ENCODE results near the gene JPH2. TPM values are rescaled to one million over a fixed set of nuclear protein-coding genes. Genes with fewer than 3 reads are reported as not detected.

The JPH2 gene
- total and polyA plus RNA-seq, 10 of the 15 experiments (the other 5 are each of a cell fraction or from before 2014, with no cell fraction given): 0.16 TPM; not detected in 9

GRCh38 chr20:44215125-44215524 is 28.1 kb upstream of the JPH2 start:
- ChIA-PET POLR2A (interaction anchor here (0.7 kb wide), 1 partner anchor 25 kb away, joined by 3 read pairs; no protein-coding TSS in a partner anchor), RAD21 (ENCODE audit: unreplicated experiment) (interaction anchor here (1.4 to 4.5 kb wide), 2 partner anchors 97 to 168 kb away, joined by 5 to 73 read pairs; partner anchors contain the start of gene FITM2)
- TF ChIP-seq BHLHE40 (IDR thresholded peaks at IDR 0.05; ENCODE audit: borderline replicate concordance in 1 of 2, low read depth in 2 of 2, low read length in 1 of 2) (0 out of 4 replicates have a peak, but pooled peaks of 1 of the 2 experiments have one; percentile 32), SMARCA5 (IDR thresholded peaks at IDR 0.05) (no peak), FOS (IDR thresholded peaks at IDR 0.05; ENCODE audit: borderline replicate concordance, extremely low read depth, insufficient read length) (no peak), CHD4 (IDR thresholded peaks at IDR 0.05) (no peak), NFXL1 (IDR thresholded peaks at IDR 0.05; ENCODE audit: borderline replicate concordance) (no peak), POU2F2 (IDR thresholded peaks at IDR 0.05; ENCODE audit: borderline replicate concordance, low read depth, low read length) (0 out of 3 replicates have a peak, but pooled peaks have one; percentile 36), KLF5 (IDR thresholded peaks at IDR 0.05; ENCODE audit: partially characterized antibody) (no peak), YY1 (IDR thresholded peaks at IDR 0.05; ENCODE audit: low read depth, low read length) (peak; percentile 49; the same call in 1 of the 2 replicates), IRF4 (IDR thresholded peaks at IDR 0.05; ENCODE audit: low read depth, low read length) (peak; percentile 13; the same call in 1 of the 2 replicates), SMC3 (IDR thresholded peaks at IDR 0.05; ENCODE audit: borderline replicate concordance, low read length) (peak; percentile 51; the same call in 1 of the 2 replicates), NR2C2 (IDR thresholded peaks at IDR 0.05; ENCODE audit: borderline replicate concordance, control insufficient read depth, insufficient read length, low read depth) (no peak), LARP7 (IDR thresholded peaks at IDR 0.05) (no peak), SPI1 (IDR thresholded peaks at IDR 0.05; ENCODE audit: borderline replicate concordance, insufficient read depth, low read depth, low read length) (no peak), USF2 (IDR thresholded peaks at IDR 0.05; ENCODE audit: borderline replicate concordance, low read depth, low read length) (no peak)
- TF ChIP-seq, protein P1, sequence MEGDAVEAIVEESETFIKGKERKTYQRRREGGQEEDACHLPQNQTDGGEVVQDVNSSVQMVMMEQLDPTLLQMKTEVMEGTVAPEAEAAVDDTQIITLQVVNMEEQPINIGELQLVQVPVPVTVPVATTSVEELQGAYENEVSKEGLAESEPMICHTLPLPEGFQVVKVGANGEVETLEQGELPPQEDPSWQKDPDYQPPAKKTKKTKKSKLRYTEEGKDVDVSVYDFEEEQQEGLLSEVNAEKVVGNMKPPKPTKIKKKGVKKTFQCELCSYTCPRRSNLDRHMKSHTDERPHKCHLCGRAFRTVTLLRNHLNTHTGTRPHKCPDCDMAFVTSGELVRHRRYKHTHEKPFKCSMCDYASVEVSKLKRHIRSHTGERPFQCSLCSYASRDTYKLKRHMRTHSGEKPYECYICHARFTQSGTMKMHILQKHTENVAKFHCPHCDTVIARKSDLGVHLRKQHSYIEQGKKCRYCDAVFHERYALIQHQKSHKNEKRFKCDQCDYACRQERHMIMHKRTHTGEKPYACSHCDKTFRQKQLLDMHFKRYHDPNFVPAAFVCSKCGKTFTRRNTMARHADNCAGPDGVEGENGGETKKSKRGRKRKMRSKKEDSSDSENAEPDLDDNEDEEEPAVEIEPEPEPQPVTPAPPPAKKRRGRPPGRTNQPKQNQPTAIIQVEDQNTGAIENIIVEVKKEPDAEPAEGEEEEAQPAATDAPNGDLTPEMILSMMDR (IDR thresholded peaks at IDR 0.05 in 2 of 3, conservative IDR thresholded peaks at IDR 0.05 in 1 of 3; ENCODE audit: control insufficient read depth in 2 of 3, extremely low read depth in 1 of 3, insufficient read depth in 1 of 3, low read depth in 3 of 3, low read length in 3 of 3): peak; percentile 84 to 93 (median 90)
- TF ChIP-seq, protein P2, sequence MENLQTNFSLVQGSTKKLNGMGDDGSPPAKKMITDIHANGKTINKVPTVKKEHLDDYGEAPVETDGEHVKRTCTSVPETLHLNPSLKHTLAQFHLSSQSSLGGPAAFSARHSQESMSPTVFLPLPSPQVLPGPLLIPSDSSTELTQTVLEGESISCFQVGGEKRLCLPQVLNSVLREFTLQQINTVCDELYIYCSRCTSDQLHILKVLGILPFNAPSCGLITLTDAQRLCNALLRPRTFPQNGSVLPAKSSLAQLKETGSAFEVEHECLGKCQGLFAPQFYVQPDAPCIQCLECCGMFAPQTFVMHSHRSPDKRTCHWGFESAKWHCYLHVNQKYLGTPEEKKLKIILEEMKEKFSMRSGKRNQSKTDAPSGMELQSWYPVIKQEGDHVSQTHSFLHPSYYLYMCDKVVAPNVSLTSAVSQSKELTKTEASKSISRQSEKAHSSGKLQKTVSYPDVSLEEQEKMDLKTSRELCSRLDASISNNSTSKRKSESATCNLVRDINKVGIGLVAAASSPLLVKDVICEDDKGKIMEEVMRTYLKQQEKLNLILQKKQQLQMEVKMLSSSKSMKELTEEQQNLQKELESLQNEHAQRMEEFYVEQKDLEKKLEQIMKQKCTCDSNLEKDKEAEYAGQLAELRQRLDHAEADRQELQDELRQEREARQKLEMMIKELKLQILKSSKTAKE (IDR thresholded peaks at IDR 0.05; ENCODE audit: low read depth, poor library complexity, severe bottlenecking): no peak
- TF ChIP-seq, protein P3, sequence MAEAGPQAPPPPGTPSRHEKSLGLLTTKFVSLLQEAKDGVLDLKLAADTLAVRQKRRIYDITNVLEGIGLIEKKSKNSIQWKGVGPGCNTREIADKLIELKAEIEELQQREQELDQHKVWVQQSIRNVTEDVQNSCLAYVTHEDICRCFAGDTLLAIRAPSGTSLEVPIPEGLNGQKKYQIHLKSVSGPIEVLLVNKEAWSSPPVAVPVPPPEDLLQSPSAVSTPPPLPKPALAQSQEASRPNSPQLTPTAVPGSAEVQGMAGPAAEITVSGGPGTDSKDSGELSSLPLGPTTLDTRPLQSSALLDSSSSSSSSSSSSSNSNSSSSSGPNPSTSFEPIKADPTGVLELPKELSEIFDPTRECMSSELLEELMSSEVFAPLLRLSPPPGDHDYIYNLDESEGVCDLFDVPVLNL (IDR thresholded peaks at IDR 0.05; ENCODE audit: low read depth, low read length): no peak

More at GRCh38 chr20:44215125-44215524, 28.1 kb upstream of the JPH2 start:
- Histone ChIP-seq H3K36me3 (ENCODE audit: control insufficient read depth in 2 of 2, insufficient read depth in 2 of 2, low read length in 1 of 2) (no peaks in the 10 kb centered on the region), H3K4me2 (ENCODE audit: control insufficient read depth, insufficient read depth) (no peak overlapping the region), H3K79me2 (ENCODE audit: control insufficient read depth, insufficient read depth, low read length) (peaks cover 5% of the 10 kb centered on the region), H3K4me3 (no peak overlapping the region), H3K9ac (ENCODE audit: control insufficient read depth, insufficient read depth, low read length) (no peak overlapping the region), H3K4me1 (ENCODE audit: control insufficient read depth, insufficient read depth, low read length) (peaks cover 18% of the 10 kb centered on the region), H4K20me1 (ENCODE audit: control insufficient read depth, insufficient read depth) (no peaks in the 10 kb centered on the region), H3K27ac (ENCODE audit: control insufficient read depth, insufficient read depth) (no peak overlapping the region), H3K9me3 (replicated peaks; ENCODE audit: control insufficient read depth, insufficient read depth, low read length) (no peaks in the 10 kb centered on the region), H3K27me3 (replicated peaks in 1 of 2; ENCODE audit: control insufficient read depth in 2 of 2, insufficient read depth in 2 of 2, low read length in 1 of 2) (no peaks in the 10 kb centered on the region), H2AFZ (ENCODE audit: control insufficient read depth, low read depth, low read length) (no peak overlapping the region)
- in situ Hi-C loops (cut with MboI): loop anchor here (5.0 to 10.0 kb wide), 3 partner anchors 97 to 390 kb away; partner anchors contain the start of gene FITM2
- CTCF ChIA-PET: interaction anchor here (0.7 to 10.1 kb wide), 13 partner anchors 7 to 486 kb away, joined by 3 to 257 read pairs (median 5); partner anchors contain the start of genes FITM2 and TTPAL
- intact Hi-C loops (cut with micrococcal nuclease; ENCODE audit: unreplicated experiment): loop anchor here (1.0 to 5.0 kb wide), 3 partner anchors 96 to 467 kb away; partner anchors contain the start of gene FITM2
- no peak for DNase-seq (ENCODE audit: low read depth, low spot score)
- 41% methylated on average over 7 of the region's 7 CpGs for WGBS (ENCODE audit: insufficient coverage, insufficient replicate concordance, low lambda C conversion rate, missing lambda C conversion rate)
- SMC1A ChIA-PET (ENCODE audit: uncharacterized antibody, unreplicated experiment): interaction anchor here (1.0 to 8.1 kb wide), 2 partner anchors 97 to 103 kb away, joined by 3 to 118 read pairs; partner anchors contain the start of gene FITM2
- no TSS peak for BruUV-seq (replicated peaks)
- FAIRE-seq: peak; percentile 61
- peak; percentile 47 for ATAC-seq

Measured in GM12878 (cell line).